Measurements from ENCODE around the gene NCK1. TPM values are rescaled to one million over a fixed set of nuclear protein-coding genes. Genes with fewer than 3 reads are reported as not detected.

Gene NCK1
- total and polyA plus RNA-seq, 9 of the 15 experiments (the other 6 are each of a cell fraction or from before 2014, with no cell fraction given), result 17.3 to 30.5 (median 25.0) TPM

GRCh38 chr3:136899622-136900158 lies 37.7 kb downstream of the NCK1 start (continued):
- TF ChIP-seq REST (IDR thresholded peaks at IDR 0.05; ENCODE audit: borderline replicate concordance) (no peak; the same call in 1 of the 2 replicates), REST (CRISPR knock-in tag; IDR thresholded peaks at IDR 0.05; ENCODE audit: low read depth) (no peak), ZNF512 (tag; IDR thresholded peaks at IDR 0.05) (no peak), SREBF2 (CRISPR knock-in tag; IDR thresholded peaks at IDR 0.05) (no peak), HDAC1 (IDR thresholded peaks at IDR 0.05) (peak in 1 of 2 experiments; percentile 86; a peak in 2 of 4 replicates), ATF7 (IDR thresholded peaks at IDR 0.05) (no peak), SMARCB1 (IDR thresholded peaks at IDR 0.05; ENCODE audit: insufficient read length, low read depth) (no peak), NFIX (CRISPR knock-in tag; IDR thresholded peaks at IDR 0.05; ENCODE audit: low read depth) (no peak), STAT5A (IDR thresholded peaks at IDR 0.05; ENCODE audit: borderline replicate concordance, low read length) (peak; percentile 73; the same call in 1 of the 2 replicates), GTF2F1 (IDR thresholded peaks at IDR 0.05; ENCODE audit: low read depth, low read length) (no peak), ZNF212 (CRISPR knock-in tag; IDR thresholded peaks at IDR 0.05) (no peak), UBTF (IDR thresholded peaks at IDR 0.05; ENCODE audit: borderline replicate concordance in 1 of 2, low read depth in 2 of 2, low read length in 2 of 2) (no peak), KAT2B (IDR thresholded peaks at IDR 0.05; ENCODE audit: low read depth, low read length) (no peak), HES1 (IDR thresholded peaks at IDR 0.05; ENCODE audit: low read depth) (peak; percentile 70), SP2 (IDR thresholded peaks at IDR 0.05; ENCODE audit: extremely low read depth, low read depth, low read length, poor library complexity, severe bottlenecking) (no peak), KLF16 (IDR thresholded peaks at IDR 0.05) (peak; percentile 84)
